Osteocyte (in vitro differentiated cells): ENCODE results near the gene MRPL4. TPM values are rescaled to one million over a fixed set of nuclear protein-coding genes. Genes with fewer than 3 reads are reported as not detected.

Experiments used
- DNase-seq: peaks from one replicate; pipeline ENCODE4 v3.0.0; 2021; ENCODE audit warnings: mixed read lengths; ENCODE audit not compliant: unreplicated experiment; ENCODE audit errors: extremely low spot score
- H3K27ac Mint-ChIP-seq: one replicate; pipeline ENCODE4 v1.8.0; 2021; ENCODE audit warnings: mild to moderate bottlenecking, mixed read lengths; ENCODE audit not compliant: unreplicated experiment
- H3K27me3 Mint-ChIP-seq: one replicate; pipeline ENCODE4 v1.8.0; 2021; ENCODE audit warnings: mixed read lengths; ENCODE audit not compliant: unreplicated experiment
- H3K36me3 Mint-ChIP-seq: one replicate; pipeline ENCODE4 v1.8.0; 2021; ENCODE audit warnings: mixed read lengths; ENCODE audit not compliant: unreplicated experiment
- H3K4me1 Mint-ChIP-seq: one replicate; pipeline ENCODE4 v1.8.0; 2021; ENCODE audit warnings: mixed read lengths; ENCODE audit not compliant: unreplicated experiment
- H3K4me3 Mint-ChIP-seq: one replicate; pipeline ENCODE4 v1.8.0; 2021; ENCODE audit warnings: mild to moderate bottlenecking, moderate library complexity, mixed read lengths; ENCODE audit not compliant: unreplicated experiment
- H3K9me3 Mint-ChIP-seq: one replicate; pipeline ENCODE4 v1.8.0; 2021; ENCODE audit warnings: mixed read lengths; ENCODE audit not compliant: unreplicated experiment
- long read RNA-seq: library from polyadenylated mRNA; unstranded; transcript quantifications from one replicate; pipeline ENCODE4 v2.0.0, GENCODE V29; 2021
- total RNA-seq: library from RNA; stranded (reverse); gene quantifications from 2 replicates; pipeline ENCODE4 v1.2.1, GENCODE V29; 2021
- TF ChIP-seq, protein P1 (sequence below): fragments of 200-600 bp; sonication (generic); IDR thresholded peaks from 2 replicates; pipeline ENCODE4 v1.5.0; 2021; ENCODE audit warnings: antibody characterized with exemption, mild to moderate bottlenecking, moderate library complexity

MRPL4 gene
- total RNA-seq = 53.4 and 57.0 TPM in 2 replicates
- long read RNA-seq, transcript MRPL4-207 (8 exons, 1,423 nt) = major isoform, 5 of 17 reads
- long read RNA-seq, partial matches to known transcripts = 6 of 17 reads
- long read RNA-seq, other reads (novel, unspliced or antisense) = 1 of 17 reads

DNA sequence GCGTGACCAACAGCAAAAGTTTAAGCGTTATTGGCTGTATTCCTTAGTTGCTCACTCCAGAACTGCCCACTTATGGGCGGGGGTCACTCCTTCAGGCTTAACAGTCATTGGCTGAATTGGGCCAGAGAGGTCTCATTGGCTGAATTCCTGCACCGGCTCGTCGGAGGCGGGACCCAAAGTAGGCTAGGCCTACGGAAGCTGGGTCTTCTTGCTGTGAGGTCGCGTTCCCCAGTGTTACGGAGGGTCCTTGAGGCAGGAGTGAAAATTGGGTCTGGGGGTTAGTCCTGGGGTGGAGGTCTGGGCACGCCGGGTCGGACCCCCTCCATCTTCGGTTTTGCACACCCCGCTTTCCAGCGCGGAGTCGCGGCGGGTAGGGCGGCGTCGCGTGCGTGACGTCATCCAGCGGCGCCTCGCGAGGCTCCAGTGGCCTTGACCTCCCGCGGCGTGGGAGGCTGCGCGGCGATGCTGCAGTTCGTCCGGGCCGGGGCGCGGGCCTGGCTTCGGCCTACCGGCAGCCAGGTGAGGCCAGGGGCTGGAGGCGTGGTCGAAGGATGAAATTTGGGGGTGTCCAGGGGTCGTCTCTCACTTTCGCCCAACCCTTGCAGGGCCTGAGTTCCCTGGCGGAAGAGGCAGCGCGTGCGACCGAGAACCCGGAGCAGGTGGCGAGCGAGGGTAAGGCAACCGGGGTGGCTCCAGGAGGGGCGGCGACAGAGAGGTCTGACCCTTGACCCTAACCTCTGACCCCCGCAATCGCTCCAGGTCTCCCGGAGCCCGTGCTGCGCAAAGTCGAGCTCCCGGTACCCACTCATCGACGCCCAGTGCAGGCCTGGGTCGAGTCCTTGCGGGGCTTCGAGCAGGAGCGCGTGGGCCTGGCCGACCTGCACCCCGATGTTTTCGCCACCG, at the start of gene MRPL4:
TSS of gene MRPL4 (plus strand) at position 423 of the 903 bp plus-strand sequence. CDS start at position 463, 40 bp downstream.
- peak; percentile 97 for DNase-seq
- Mint-ChIP-seq H3K4me3 (peak within 1 kb of the TSS; percentile 96), H3K27ac (peak within 1 kb of the TSS; percentile 95), H3K27me3 (no peaks in the 10 kb centered on the region), H3K36me3 (peaks cover 9% of the 10 kb centered on the region), H3K4me1 (peaks cover 17% of the 10 kb centered on the region), H3K9me3 (no peaks in the 10 kb centered on the region)
- TF ChIP-seq, protein P1, sequence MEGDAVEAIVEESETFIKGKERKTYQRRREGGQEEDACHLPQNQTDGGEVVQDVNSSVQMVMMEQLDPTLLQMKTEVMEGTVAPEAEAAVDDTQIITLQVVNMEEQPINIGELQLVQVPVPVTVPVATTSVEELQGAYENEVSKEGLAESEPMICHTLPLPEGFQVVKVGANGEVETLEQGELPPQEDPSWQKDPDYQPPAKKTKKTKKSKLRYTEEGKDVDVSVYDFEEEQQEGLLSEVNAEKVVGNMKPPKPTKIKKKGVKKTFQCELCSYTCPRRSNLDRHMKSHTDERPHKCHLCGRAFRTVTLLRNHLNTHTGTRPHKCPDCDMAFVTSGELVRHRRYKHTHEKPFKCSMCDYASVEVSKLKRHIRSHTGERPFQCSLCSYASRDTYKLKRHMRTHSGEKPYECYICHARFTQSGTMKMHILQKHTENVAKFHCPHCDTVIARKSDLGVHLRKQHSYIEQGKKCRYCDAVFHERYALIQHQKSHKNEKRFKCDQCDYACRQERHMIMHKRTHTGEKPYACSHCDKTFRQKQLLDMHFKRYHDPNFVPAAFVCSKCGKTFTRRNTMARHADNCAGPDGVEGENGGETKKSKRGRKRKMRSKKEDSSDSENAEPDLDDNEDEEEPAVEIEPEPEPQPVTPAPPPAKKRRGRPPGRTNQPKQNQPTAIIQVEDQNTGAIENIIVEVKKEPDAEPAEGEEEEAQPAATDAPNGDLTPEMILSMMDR = no peak

DNA sequence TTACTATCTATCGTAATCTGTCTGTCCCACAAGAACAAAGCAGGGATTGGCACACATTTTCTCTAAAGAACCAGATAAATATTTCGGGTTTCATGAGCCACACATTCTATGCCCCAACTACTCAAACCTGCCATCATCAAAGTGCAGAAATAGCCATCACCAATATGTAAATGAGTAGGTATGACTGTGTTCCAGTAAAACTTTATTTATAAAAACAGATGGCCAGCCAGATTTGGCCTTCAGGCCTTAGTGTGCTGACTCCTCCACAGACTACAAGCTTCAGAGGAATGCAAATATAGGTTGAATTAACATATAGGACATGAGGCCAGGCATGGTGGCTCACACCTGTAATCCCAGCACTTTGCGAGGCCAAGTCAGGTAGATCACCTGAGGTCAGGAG, 48.3 kb upstream of the MRPL4 start:
- Mint-ChIP-seq H3K36me3 (no peaks in the 10 kb centered on the region), H3K4me1 (no peaks in the 10 kb centered on the region), H3K27me3 (no peaks in the 10 kb centered on the region), H3K9me3 (no peaks in the 10 kb centered on the region), H3K27ac (no peak overlapping the region), H3K4me3 (no peak overlapping the region)
- DNase-seq = no peak
- TF ChIP-seq, protein P1 = no peak

DNA sequence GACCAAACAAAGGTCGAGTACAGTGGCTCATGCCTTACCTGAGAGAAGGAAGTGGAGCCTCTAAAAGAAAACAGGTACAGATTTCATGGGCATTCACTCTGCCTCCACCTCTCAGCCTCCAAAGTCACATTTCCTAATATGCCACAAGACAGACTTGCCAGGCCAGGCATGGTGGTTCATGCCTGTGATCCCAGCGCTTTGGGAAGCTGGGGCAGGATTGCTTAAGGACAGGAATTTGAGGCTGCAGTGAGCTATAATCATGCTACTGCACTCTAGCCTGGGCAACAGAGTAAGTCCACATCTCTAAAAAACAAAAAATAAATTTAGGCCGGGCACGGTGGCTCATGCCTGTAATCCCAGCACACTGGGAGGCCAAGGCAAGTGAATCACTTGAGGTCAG, 46.4 kb upstream of the MRPL4 start:
- TF ChIP-seq, protein P1 = no peak
- Mint-ChIP-seq H3K4me1 (peaks cover 2% of the 10 kb centered on the region), H3K36me3 (no peaks in the 10 kb centered on the region), H3K27me3 (no peaks in the 10 kb centered on the region), H3K4me3 (no peak overlapping the region), H3K9me3 (no peaks in the 10 kb centered on the region), H3K27ac (no peak overlapping the region)
- no peak for DNase-seq

DNA sequence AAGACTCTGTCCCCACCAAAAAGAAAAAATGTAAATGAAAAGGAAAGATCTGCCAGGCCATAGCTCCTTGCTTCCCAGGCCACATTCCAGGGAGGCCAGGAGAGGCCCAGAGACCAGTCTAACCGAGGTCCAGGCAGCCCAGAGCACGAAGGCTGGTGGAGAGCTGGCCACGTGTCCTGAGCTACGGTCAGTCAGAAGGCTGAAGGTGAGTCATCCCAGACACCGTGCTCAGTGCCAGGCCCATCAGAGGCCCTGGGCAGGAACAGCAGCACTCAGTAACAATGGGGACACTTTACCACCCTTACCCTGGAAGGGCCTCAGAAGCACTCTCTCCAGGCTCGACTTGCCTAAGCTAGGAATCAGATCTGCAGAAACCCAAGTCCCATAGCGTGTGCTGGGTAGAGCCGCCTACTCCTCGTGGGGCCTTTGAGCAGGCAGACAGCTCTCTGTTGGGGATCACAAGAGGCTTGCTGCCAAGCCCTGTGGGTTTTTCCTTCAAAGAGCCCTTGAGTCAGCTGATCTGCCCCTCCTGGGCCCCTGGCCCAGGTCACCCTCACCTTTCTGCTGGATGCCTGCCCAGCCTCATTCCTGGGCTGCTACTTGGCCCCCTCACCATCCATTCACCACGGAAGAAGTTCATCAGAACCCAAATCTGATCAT, 45.7 kb upstream of the MRPL4 start:
- DNase-seq = no peak

More for the DNA sequence above, 45.7 kb upstream of the MRPL4 start:
- Mint-ChIP-seq H3K27me3 (no peaks in the 10 kb centered on the region), H3K36me3 (no peaks in the 10 kb centered on the region), H3K27ac (no peak overlapping the region), H3K9me3 (no peaks in the 10 kb centered on the region), H3K4me3 (no peak overlapping the region), H3K4me1 (peaks cover 2% of the 10 kb centered on the region)
- TF ChIP-seq, protein P1 = no peak
